Lower lobe of right lung (tissue), 2 donors: ENCODE results near the gene PBX1. TPM values are rescaled to one million over a fixed set of nuclear protein-coding genes. Genes with fewer than 3 reads are reported as not detected.
A peak's percentile ranks its signal among the peaks of the same experiment; 100 is the strongest.

Experiments
- ATAC-seq, 2 donors: fragments of 200-7000 bp; cut with Tn5 transposase; one replicate each; pipeline ENCODE4 v1.9.1; 2020 to 2022; ENCODE audit warnings: mild to moderate bottlenecking in 2 of 2, moderate library complexity in 2 of 2
- DNase-seq: peaks from one replicate; pipeline ENCODE4 v3.0.0-alpha.2; 2020
- H3K27ac ChIP-seq: fragments of 200-600 bp; one replicate; pipeline ENCODE4 v1.8.0; 2022
- H3K27me3 ChIP-seq: fragments of 200-600 bp; one replicate; pipeline ENCODE4 v1.8.0; 2022; ENCODE audit warnings: low read depth
- H3K36me3 ChIP-seq: fragments of 200-600 bp; one replicate; pipeline ENCODE4 v1.8.0; 2022; ENCODE audit warnings: mild to moderate bottlenecking
- H3K4me1 ChIP-seq: fragments of 200-600 bp; one replicate; pipeline ENCODE4 v1.8.0; 2022
- H3K4me3 ChIP-seq: fragments of 200-600 bp; one replicate; pipeline ENCODE4 v1.8.0; 2022; ENCODE audit warnings: mild to moderate bottlenecking
- H3K9me3 ChIP-seq: fragments of 200-600 bp; one replicate; pipeline ENCODE4 v1.8.0; 2022
- intact Hi-C: fragments of 100-400 bp; cut with DNase I; formaldehyde crosslinking; loops from one replicate; pipeline ENCODE4 v1.11.0; 2022
- total RNA-seq: library from RNA; stranded (reverse); fragmentation: NEBNext Ultra II Directional; extraction: Animal tissue kit (Norgen Biotek cat#: 25700); gene quantifications from one replicate; pipeline ENCODE4 v1.2.1, GENCODE V29; 2021
- TF ChIP-seq, protein P1 (sequence below): fragments of 200-600 bp; IDR thresholded peaks from one replicate; pipeline ENCODE4 v1.8.0; 2022; ENCODE audit warnings: antibody characterized with exemption, mild to moderate bottlenecking
- donor health status: DM: no; HTN: yes; CAD: no; lungs with severe emphysema.

Gene PBX1
- total RNA-seq, 1 donor from 2014 or later = 58.1 TPM

DNA sequence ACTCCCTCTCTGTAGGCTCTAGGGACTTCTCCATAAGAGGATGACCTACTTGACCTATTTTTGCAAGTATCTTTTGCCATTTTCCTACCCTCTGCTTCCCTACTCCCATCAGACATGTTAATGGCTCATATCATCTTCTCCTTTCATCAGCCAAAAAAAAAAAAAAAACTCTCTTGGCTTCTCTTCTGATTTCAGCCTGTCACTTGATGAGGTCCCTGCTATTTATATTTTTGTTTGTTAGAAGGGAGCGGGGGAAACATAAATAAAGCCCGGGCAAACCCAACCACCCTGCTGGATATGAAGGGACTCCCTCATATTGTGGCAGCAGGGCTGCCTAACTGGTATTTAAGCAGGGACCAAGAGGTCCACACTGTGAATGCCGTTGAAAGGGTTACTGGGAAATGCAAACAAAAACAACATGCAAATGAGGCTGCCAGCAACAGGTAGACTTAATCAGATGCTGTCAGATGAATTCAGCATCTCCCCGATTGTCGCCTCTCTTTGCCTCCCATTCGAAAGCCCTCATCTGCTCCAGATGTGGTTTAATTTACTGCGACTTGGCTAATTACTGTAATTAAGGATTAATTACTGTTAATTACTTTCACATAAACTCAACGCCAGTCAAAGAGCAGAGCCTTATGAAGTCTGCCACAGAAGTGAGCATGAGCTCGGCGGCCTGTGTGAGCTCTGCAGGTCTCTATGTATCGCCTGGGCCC lies 172.3 kb downstream of the PBX1 start:
- H3K9me3 ChIP-seq = no peaks in the 10 kb centered on the region
- no peak for DNase-seq
- H3K36me3 ChIP-seq = no peaks in the 10 kb centered on the region
- no peak for ATAC-seq
- H3K4me1 ChIP-seq = peaks cover 3% of the 10 kb centered on the region
- H3K4me3 ChIP-seq = no peak overlapping the region
- TF ChIP-seq, protein P1, sequence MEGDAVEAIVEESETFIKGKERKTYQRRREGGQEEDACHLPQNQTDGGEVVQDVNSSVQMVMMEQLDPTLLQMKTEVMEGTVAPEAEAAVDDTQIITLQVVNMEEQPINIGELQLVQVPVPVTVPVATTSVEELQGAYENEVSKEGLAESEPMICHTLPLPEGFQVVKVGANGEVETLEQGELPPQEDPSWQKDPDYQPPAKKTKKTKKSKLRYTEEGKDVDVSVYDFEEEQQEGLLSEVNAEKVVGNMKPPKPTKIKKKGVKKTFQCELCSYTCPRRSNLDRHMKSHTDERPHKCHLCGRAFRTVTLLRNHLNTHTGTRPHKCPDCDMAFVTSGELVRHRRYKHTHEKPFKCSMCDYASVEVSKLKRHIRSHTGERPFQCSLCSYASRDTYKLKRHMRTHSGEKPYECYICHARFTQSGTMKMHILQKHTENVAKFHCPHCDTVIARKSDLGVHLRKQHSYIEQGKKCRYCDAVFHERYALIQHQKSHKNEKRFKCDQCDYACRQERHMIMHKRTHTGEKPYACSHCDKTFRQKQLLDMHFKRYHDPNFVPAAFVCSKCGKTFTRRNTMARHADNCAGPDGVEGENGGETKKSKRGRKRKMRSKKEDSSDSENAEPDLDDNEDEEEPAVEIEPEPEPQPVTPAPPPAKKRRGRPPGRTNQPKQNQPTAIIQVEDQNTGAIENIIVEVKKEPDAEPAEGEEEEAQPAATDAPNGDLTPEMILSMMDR = no peak
- intact Hi-C loops = no loop called here
- no peak overlapping the region for H3K27ac ChIP-seq
- no peaks in the 10 kb centered on the region for H3K27me3 ChIP-seq

DNA sequence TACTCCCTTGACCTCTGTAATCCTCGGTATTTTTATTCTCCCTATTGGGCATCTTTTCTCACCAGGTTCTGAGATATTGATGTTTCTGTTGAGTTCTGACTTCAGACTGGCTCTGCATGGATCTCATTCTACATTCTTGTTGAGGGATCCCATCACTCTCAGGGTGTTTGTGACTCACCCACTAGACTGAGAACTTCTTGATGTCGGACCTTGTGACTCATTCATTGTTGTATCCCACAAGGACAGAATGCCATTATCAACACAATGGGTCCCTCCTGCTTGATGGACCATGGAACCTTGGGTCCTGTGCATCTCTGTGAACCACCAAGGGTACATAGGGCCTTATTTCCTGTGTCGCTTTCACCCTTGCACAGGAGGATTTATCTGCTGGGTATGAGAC lies 174.1 kb downstream of the PBX1 start:
- TF ChIP-seq, protein P1 = no peak
- no peak overlapping the region for H3K4me3 ChIP-seq
- no peaks in the 10 kb centered on the region for H3K4me1 ChIP-seq
- ATAC-seq (no peak), DNase-seq (no peak)
- no peaks in the 10 kb centered on the region for H3K9me3 ChIP-seq
- no peaks in the 10 kb centered on the region for H3K27me3 ChIP-seq
- intact Hi-C loops = no loop called here
- no peaks in the 10 kb centered on the region for H3K36me3 ChIP-seq
- H3K27ac ChIP-seq = no peak overlapping the region

DNA sequence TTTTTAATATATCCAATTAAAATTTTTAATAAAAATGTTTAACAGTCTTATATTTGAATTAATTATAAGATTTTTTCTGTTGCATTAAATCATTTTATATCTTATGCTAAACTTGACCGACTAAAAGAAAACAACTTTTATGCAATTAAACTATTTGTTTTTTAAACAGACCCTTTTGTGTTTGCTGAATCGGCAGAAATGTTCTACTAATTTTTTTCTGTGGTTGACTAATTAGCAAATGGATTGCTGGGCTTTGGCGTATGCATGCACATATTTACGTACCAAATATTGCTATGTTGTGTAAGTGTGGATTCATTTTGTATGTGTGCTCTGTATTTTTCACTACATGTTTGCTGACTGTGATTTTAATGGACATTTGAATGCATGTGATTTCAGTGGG lies 174.8 kb downstream of the PBX1 start:
- Histone ChIP-seq H3K9me3 (no peaks in the 10 kb centered on the region), H3K36me3 (no peaks in the 10 kb centered on the region), H3K27ac (no peak overlapping the region), H3K4me1 (no peaks in the 10 kb centered on the region), H3K27me3 (no peaks in the 10 kb centered on the region), H3K4me3 (no peak overlapping the region)
- ATAC-seq = no peak
- DNase-seq = no peak
- TF ChIP-seq, protein P1 = no peak
- intact Hi-C loops = no loop called here

DNA sequence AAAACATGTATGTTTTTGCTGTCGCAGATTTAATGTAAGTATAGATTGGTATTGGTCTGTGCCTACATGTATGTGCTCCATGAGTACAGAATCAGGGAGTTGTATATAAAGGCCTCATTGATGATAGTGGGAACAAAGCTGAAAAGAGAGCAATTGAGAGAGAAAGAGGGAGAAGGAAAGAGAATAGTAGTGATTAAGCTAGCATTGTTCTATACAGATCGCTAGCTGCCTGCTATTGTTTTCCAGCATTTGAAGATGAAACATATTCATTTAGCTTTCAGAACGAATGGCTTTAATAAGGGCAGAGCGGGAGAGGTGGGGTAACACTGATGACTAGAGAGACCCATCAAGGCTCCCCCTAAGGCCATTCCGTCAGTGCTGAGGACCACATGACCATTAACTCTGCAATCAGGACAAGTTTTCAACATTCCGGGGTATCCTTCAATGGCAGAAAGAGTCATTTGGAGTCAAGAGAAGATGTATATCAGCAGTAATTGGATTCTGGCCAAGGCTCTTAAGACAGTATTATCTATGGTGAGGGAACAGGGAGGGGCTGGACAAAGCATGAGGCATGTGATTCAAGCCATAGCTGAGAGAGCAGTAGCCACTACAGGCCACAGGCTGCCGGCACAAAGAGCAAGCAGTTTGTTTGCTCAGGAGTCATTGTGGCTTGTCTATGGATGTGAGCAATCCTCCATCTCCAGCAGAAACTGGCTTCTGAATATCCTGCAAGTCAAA lies 176.5 kb downstream of the PBX1 start:
- DNase-seq = no peak
- Histone ChIP-seq H3K27ac (no peak overlapping the region), H3K36me3 (no peaks in the 10 kb centered on the region), H3K4me1 (no peaks in the 10 kb centered on the region), H3K9me3 (no peaks in the 10 kb centered on the region), H3K4me3 (no peak overlapping the region), H3K27me3 (no peaks in the 10 kb centered on the region)
- peak in 1 of 2 donors; percentile 39 for ATAC-seq
- TF ChIP-seq, protein P1 = no peak
- intact Hi-C loops = no loop called here

DNA sequence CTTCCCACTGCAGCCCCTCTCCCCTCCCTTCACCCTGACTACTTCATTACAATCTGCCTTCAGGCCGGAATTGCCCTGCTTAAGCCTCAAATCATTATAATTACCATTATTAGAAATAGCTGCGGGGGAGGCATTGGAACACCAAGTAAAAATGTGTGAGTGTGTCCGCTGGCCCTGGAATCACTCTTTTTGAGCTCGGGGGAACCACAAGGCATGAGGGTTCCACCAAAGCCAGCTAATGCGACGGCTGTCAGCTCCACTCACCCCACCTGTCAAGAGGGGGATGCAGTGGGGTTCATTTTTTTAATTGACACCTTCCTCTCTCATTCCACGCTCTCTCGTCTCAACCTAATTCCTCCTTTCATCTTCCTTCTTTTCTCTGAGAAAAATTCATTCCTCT lies 177.2 kb downstream of the PBX1 start:
- H3K4me1 ChIP-seq = no peaks in the 10 kb centered on the region
- intact Hi-C loops = no loop called here
- DNase-seq (no peak), ATAC-seq (no peak)
- TF ChIP-seq, protein P1 = no peak
- H3K4me3 ChIP-seq = no peak overlapping the region
- no peak overlapping the region for H3K27ac ChIP-seq
- no peaks in the 10 kb centered on the region for H3K9me3 ChIP-seq
- H3K36me3 ChIP-seq = no peaks in the 10 kb centered on the region
- H3K27me3 ChIP-seq = no peaks in the 10 kb centered on the region
